ENCODE results near the gene DZIP1L.

GRCh38 chr3:138012526-138012925 lies 102.9 kb downstream of the DZIP1L start:
- no peak for TF ChIP-seq CTCF (IDR thresholded peaks at IDR 0.05)
- no peak for TF ChIP-seq POLR2A (IDR thresholded peaks at IDR 0.05)
